HepG2 (cell line): ENCODE data around the gene DGKG. TPM values are rescaled to one million over a fixed set of nuclear protein-coding genes. Genes with fewer than 3 reads are reported as not detected.

Experiments
- IKZF4 ChIP-seq: sonication (generic); formaldehyde crosslinking; IDR thresholded peaks from 2 replicates; pipeline ENCODE4 v1.5.1; 2020; ENCODE audit warnings: borderline replicate concordance, mild to moderate bottlenecking, low read depth, missing genetic modification reagents; ENCODE audit errors: not compliant biosample characterization
- PAX8 ChIP-seq: sonication (generic); formaldehyde crosslinking; IDR thresholded peaks from 2 replicates; pipeline ENCODE4 v1.8.0; 2022; ENCODE audit warnings: mild to moderate bottlenecking, missing genetic modification reagents, borderline replicate concordance
- PREB ChIP-seq: sonication (generic); formaldehyde crosslinking; IDR thresholded peaks from 2 replicates; pipeline ENCODE4 v1.4.0; 2020; ENCODE audit warnings: missing genetic modification reagents
- SRSF9 ChIP-seq: fragments of 200-400 bp; formaldehyde crosslinking; IDR thresholded peaks from 2 replicates; pipeline ENCODE4 v1.6.1; 2018; ENCODE audit warnings: borderline replicate concordance, mild to moderate bottlenecking, low read depth, low read length; ENCODE audit not compliant: insufficient read depth, poor library complexity, severe bottlenecking
- ZFP62 ChIP-seq: sonication (generic); formaldehyde crosslinking; IDR thresholded peaks from 2 replicates; pipeline ENCODE4 v1.4.0; 2020; ENCODE audit warnings: missing genetic modification reagents
- ZNF530 ChIP-seq: sonication (generic); formaldehyde crosslinking; IDR thresholded peaks from 2 replicates; pipeline ENCODE4 v1.5.0; 2020; ENCODE audit warnings: low read depth, mild to moderate bottlenecking, missing genetic modification reagents
- polyA plus RNA-seq, 8 experiments: library from polyadenylated mRNA; depleted of rRNA in 3 of 8; stranded (reverse) in 7 of 8; unstranded in 1 of 8; fragments of >200 nt; fragmentation: Illumina TruSeq in 4 of 8; extraction: Trizol in 4 of 8; gene quantifications; 2 replicates each; pipeline versions ENCODE4 v1.2.1 to v1.2.3, GENCODE V29; 2011 to 2016; ENCODE audit warnings: low read depth in 4 of 8, missing spikeins in 1 of 8, mixed read lengths in 1 of 8; ENCODE audit not compliant: insufficient read depth in 1 of 8
- total RNA-seq, 5 experiments: library from RNA; depleted of rRNA; stranded (reverse); fragments of >200 nt; fragmentation: Illumina TruSeq; extraction: Trizol; gene quantifications; 2 replicates each; pipeline ENCODE4 v1.2.3, GENCODE V29; 2016; ENCODE audit warnings: low read depth in 1 of 5
- TF ChIP-seq, protein P1 (sequence below): sonication (generic); formaldehyde crosslinking; IDR thresholded peaks from 2 replicates; pipeline ENCODE4 v1.4.0; 2020; ENCODE audit warnings: mild to moderate bottlenecking, missing genetic modification reagents, borderline replicate concordance
- TF ChIP-seq, protein P2 (sequence below): sonication (generic); formaldehyde crosslinking; IDR thresholded peaks from 2 replicates; pipeline ENCODE4 v1.4.0; 2020; ENCODE audit warnings: missing genetic modification reagents

DGKG gene
- total and polyA plus RNA-seq, 2 of the 13 experiments (the other 11 are each of a cell fraction or from before 2014, with no cell fraction given), result 3.8 to 6.2 TPM

DNA sequence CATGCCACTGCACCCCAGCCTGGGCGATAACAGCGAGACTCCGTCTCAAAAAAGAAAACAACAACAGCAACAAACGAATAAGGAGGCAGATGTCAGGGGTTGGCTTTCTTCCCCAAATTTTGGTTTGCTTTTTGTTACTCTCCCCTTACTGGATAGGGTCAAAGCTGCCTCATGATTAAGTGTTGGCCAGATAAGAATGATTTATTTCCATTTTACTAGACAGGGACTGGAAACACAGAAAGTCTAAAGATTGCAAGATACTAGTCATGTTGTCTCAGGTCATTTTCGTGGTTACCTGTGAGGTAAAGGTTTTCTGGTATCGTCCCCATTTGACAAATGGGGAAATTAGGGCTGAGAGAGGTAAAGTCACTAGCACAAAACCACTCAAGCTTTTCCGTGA lies 234.6 kb downstream of the DGKG start (continued):
- TF ChIP-seq, protein P1, sequence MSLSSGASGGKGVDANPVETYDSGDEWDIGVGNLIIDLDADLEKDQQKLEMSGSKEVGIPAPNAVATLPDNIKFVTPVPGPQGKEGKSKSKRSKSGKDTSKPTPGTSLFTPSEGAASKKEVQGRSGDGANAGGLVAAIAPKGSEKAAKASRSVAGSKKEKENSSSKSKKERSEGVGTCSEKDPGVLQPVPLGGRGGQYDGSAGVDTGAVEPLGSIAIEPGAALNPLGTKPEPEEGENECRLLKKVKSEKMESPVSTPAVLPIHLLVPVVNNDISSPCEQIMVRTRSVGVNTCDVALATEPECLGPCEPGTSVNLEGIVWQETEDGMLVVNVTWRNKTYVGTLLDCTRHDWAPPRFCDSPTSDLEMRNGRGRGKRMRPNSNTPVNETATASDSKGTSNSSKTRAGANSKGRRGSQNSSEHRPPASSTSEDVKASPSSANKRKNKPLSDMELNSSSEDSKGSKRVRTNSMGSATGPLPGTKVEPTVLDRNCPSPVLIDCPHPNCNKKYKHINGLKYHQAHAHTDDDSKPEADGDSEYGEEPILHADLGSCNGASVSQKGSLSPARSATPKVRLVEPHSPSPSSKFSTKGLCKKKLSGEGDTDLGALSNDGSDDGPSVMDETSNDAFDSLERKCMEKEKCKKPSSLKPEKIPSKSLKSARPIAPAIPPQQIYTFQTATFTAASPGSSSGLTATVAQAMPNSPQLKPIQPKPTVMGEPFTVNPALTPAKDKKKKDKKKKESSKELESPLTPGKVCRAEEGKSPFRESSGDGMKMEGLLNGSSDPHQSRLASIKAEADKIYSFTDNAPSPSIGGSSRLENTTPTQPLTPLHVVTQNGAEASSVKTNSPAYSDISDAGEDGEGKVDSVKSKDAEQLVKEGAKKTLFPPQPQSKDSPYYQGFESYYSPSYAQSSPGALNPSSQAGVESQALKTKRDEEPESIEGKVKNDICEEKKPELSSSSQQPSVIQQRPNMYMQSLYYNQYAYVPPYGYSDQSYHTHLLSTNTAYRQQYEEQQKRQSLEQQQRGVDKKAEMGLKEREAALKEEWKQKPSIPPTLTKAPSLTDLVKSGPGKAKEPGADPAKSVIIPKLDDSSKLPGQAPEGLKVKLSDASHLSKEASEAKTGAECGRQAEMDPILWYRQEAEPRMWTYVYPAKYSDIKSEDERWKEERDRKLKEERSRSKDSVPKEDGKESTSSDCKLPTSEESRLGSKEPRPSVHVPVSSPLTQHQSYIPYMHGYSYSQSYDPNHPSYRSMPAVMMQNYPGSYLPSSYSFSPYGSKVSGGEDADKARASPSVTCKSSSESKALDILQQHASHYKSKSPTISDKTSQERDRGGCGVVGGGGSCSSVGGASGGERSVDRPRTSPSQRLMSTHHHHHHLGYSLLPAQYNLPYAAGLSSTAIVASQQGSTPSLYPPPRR, result no peak
- TF ChIP-seq ZNF530 (CRISPR knock-in tag) (no peak), SRSF9 (no peak), IKZF4 (no peak), PREB (CRISPR knock-in tag) (no peak), PAX8 (no peak), ZFP62 (CRISPR knock-in tag) (no peak)
- TF ChIP-seq, protein P2, sequence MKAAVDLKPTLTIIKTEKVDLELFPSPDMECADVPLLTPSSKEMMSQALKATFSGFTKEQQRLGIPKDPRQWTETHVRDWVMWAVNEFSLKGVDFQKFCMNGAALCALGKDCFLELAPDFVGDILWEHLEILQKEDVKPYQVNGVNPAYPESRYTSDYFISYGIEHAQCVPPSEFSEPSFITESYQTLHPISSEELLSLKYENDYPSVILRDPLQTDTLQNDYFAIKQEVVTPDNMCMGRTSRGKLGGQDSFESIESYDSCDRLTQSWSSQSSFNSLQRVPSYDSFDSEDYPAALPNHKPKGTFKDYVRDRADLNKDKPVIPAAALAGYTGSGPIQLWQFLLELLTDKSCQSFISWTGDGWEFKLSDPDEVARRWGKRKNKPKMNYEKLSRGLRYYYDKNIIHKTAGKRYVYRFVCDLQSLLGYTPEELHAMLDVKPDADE (CRISPR knock-in tag), result no peak
